Pulmonary artery endothelial cell (primary cell): Measurements from ENCODE around the gene GGTLC2. TPM values are rescaled to one million over a fixed set of nuclear protein-coding genes. Genes with fewer than 3 reads are reported as not detected.
"Not testable (repeated sequence)": the region's sequence is repeated elsewhere in the genome, so short reads cannot be mapped to it uniquely, and the experiment has no call there.

Experiments
- DNase-seq: peaks from one replicate; pipeline ENCODE4 v3.0.0-alpha.2; 2011; ENCODE audit warnings: low read depth, low spot score
- total RNA-seq: library from RNA; depleted of rRNA; stranded (reverse); fragments of >200 nt; gene quantifications from 2 replicates; pipeline ENCODE4 v1.2.3, GENCODE V29; 2014

GGTLC2 gene
- not detected in 2 replicates for total RNA-seq

GRCh38 chr22:22644314-22644713 lies at the start of gene GGTLC2:
Gene GGTLC2, plus strand, starts transcription at chr22:22644614. Its CDS starts 1,732 bp downstream, at chr22:22646346.
- DNase-seq = not testable (repeated sequence)

- no peak for DNase-seq
Observed at GRCh38 chr22:22595001-22595835, 49.2 kb upstream of the GGTLC2 start.

GRCh38 chr22:22598144-22598543 lies 46.3 kb upstream of the GGTLC2 start:
- no peak for DNase-seq

- no peak for DNase-seq
Observed at GRCh38 chr22:22599248-22599647, 45.2 kb upstream of the GGTLC2 start.

GRCh38 chr22:22600531-22601261 lies 43.7 kb upstream of the GGTLC2 start:
- no peak for DNase-seq

GRCh38 chr22:22603470-22603947 lies 40.9 kb upstream of the GGTLC2 start:
- no peak for DNase-seq

GRCh38 chr22:22604326-22605073 lies 39.9 kb upstream of the GGTLC2 start:
- no peak for DNase-seq

GRCh38 chr22:22605074-22605404 lies 39.4 kb upstream of the GGTLC2 start:
- DNase-seq = no peak

- not testable (repeated sequence) for DNase-seq
Observed at GRCh38 chr22:22608022-22608421, 36.4 kb upstream of the GGTLC2 start.

GRCh38 chr22:22609291-22609690 lies 35.1 kb upstream of the GGTLC2 start:
- no peak for DNase-seq

- DNase-seq = no peak
Observed at GRCh38 chr22:22612516-22612915, 31.9 kb upstream of the GGTLC2 start.

GRCh38 chr22:22614065-22614464 lies 30.3 kb upstream of the GGTLC2 start:
- no peak for DNase-seq

GRCh38 chr22:22616636-22617035 lies 27.8 kb upstream of the GGTLC2 start:
- no peak for DNase-seq

GRCh38 chr22:22618448-22618847 lies 26.0 kb upstream of the GGTLC2 start:
- no peak for DNase-seq

- no peak for DNase-seq
Observed at GRCh38 chr22:22618923-22619322, 25.5 kb upstream of the GGTLC2 start.

- no peak for DNase-seq
Observed at GRCh38 chr22:22619765-22620414, 24.5 kb upstream of the GGTLC2 start.

GRCh38 chr22:22628546-22629495 lies 15.6 kb upstream of the GGTLC2 start:
- DNase-seq = not testable (repeated sequence)

GRCh38 chr22:22631223-22631652 lies 13.2 kb upstream of the GGTLC2 start:
- DNase-seq = not testable (repeated sequence)

GRCh38 chr22:22632226-22632625 lies 12.2 kb upstream of the GGTLC2 start:
- not testable (repeated sequence) for DNase-seq

GRCh38 chr22:22633533-22633932 lies 10.9 kb upstream of the GGTLC2 start:
- DNase-seq = not testable (repeated sequence)
